ENCODE data around the gene TEX264.

TEX264 gene

DNA sequence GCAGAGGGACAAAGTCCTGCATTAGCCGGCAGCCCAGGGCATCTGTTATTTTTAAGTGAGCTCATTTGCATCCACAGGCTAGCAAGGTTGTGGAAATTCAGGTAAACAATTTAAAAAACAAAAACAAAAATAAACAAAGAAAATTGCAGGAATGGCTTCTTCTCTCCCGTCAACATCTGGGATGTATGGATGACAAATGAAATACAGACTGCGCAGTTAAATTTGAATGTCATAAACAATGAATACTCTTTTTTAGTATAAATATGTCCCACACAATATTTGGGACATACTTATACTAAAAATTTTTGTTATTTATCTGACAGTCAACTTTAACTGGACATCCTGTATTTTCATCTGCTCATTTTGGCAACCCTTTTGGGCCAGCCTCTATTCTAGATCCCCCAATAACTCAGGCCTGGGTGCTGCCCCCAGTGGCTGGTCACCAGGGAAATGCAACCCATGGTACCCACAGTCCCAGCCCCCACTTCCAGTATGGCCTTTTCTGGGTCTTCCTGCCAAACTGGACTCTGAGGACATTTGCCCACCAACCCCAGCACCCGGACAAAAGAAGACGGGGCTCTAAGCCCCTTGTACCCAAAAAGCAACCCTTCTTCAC is 48.5 kb downstream of the TEX264 start:
- Histone ChIP-seq H3K4me3 (ENCODE audit: low read depth, low read length, poor library complexity, severe bottlenecking) (no peak overlapping the region), H3K27ac (ENCODE audit: low read depth, low read length, poor library complexity, severe bottlenecking) (no peak overlapping the region), H4K20me1 (ENCODE audit: insufficient read depth, low read length) (no peaks in the 10 kb centered on the region), H3K4me1 (ENCODE audit: insufficient read depth, low read length, severe bottlenecking) (no peaks in the 10 kb centered on the region), H3K36me3 (ENCODE audit: insufficient read depth, low read length) (no peaks in the 10 kb centered on the region), H3F3A (ENCODE audit: insufficient read depth, low read length) (no peaks in the 10 kb centered on the region), H3K4me2 (ENCODE audit: low read length) (no peak overlapping the region), H3K9me2 (ENCODE audit: low read depth, low read length) (no peaks in the 10 kb centered on the region), H3K9ac (ENCODE audit: low read length) (no peak overlapping the region), H3K9me3 (ENCODE audit: low read length) (no peaks in the 10 kb centered on the region), H2AFZ (ENCODE audit: low read length) (no peak overlapping the region), H3K27me3 (ENCODE audit: insufficient read depth, low read length) (no peaks in the 10 kb centered on the region), H3K79me2 (ENCODE audit: insufficient read depth, low read length) (no peaks in the 10 kb centered on the region)
- TF ChIP-seq EZH2 (IDR thresholded peaks at IDR 0.05; ENCODE audit: borderline replicate concordance, low read length), result no peak
- TF ChIP-seq, protein P1, sequence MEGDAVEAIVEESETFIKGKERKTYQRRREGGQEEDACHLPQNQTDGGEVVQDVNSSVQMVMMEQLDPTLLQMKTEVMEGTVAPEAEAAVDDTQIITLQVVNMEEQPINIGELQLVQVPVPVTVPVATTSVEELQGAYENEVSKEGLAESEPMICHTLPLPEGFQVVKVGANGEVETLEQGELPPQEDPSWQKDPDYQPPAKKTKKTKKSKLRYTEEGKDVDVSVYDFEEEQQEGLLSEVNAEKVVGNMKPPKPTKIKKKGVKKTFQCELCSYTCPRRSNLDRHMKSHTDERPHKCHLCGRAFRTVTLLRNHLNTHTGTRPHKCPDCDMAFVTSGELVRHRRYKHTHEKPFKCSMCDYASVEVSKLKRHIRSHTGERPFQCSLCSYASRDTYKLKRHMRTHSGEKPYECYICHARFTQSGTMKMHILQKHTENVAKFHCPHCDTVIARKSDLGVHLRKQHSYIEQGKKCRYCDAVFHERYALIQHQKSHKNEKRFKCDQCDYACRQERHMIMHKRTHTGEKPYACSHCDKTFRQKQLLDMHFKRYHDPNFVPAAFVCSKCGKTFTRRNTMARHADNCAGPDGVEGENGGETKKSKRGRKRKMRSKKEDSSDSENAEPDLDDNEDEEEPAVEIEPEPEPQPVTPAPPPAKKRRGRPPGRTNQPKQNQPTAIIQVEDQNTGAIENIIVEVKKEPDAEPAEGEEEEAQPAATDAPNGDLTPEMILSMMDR (IDR thresholded peaks at IDR 0.05; ENCODE audit: low read length), result no peak

DNA sequence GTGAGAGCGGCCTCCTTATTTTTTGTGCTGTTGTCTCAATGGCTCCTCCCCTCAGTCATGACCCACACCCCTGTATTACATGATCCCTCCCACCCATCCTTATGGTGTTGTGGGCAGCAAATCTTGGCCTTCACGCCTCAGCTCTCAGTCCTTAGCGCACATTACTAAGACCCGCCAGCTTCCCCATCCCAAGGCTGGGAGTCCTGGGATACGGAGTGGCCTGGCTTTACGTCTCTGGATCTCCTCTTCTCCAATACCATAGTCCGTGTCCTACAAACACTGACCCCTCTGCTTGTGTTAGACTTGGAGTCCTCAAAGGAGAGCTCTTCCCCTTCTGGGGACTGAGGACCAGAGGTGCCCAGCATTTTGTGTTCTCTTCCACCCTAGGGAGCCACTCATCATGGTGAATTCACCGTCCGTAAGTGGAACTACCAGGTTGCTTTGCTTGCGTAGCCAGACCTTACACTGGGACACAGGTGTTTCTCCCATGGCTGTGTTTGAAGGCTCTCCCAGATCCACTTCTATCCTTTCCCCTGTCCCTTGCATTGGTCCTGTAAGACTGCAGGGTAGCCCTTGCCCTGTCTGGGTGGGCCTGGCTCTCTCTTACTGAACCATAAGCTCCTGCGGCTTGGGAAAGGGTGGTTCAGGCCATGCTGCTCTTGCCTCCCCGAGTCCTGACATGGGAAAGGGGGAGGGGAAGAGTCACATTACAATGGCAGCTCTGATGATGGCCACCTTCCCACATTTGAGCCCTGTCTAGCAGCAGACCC is 49.4 kb downstream of the TEX264 start:
- Histone ChIP-seq H2AFZ (ENCODE audit: low read length) (no peak overlapping the region), H3K4me3 (ENCODE audit: low read depth, low read length, poor library complexity, severe bottlenecking) (no peak overlapping the region), H3K27me3 (ENCODE audit: insufficient read depth, low read length) (no peaks in the 10 kb centered on the region), H4K20me1 (ENCODE audit: insufficient read depth, low read length) (no peaks in the 10 kb centered on the region), H3K36me3 (ENCODE audit: insufficient read depth, low read length) (no peaks in the 10 kb centered on the region), H3K79me2 (ENCODE audit: insufficient read depth, low read length) (no peaks in the 10 kb centered on the region), H3K4me2 (ENCODE audit: low read length) (no peak overlapping the region), H3F3A (ENCODE audit: insufficient read depth, low read length) (no peaks in the 10 kb centered on the region), H3K9me2 (ENCODE audit: low read depth, low read length) (no peaks in the 10 kb centered on the region), H3K9me3 (ENCODE audit: low read length) (no peaks in the 10 kb centered on the region), H3K27ac (ENCODE audit: low read depth, low read length, poor library complexity, severe bottlenecking) (no peak overlapping the region), H3K9ac (ENCODE audit: low read length) (no peak overlapping the region), H3K4me1 (ENCODE audit: insufficient read depth, low read length, severe bottlenecking) (no peaks in the 10 kb centered on the region)
- TF ChIP-seq, protein P1 (IDR thresholded peaks at IDR 0.05; ENCODE audit: low read length), result no peak
- no peak for TF ChIP-seq EZH2 (IDR thresholded peaks at IDR 0.05; ENCODE audit: borderline replicate concordance, low read length)

DNA sequence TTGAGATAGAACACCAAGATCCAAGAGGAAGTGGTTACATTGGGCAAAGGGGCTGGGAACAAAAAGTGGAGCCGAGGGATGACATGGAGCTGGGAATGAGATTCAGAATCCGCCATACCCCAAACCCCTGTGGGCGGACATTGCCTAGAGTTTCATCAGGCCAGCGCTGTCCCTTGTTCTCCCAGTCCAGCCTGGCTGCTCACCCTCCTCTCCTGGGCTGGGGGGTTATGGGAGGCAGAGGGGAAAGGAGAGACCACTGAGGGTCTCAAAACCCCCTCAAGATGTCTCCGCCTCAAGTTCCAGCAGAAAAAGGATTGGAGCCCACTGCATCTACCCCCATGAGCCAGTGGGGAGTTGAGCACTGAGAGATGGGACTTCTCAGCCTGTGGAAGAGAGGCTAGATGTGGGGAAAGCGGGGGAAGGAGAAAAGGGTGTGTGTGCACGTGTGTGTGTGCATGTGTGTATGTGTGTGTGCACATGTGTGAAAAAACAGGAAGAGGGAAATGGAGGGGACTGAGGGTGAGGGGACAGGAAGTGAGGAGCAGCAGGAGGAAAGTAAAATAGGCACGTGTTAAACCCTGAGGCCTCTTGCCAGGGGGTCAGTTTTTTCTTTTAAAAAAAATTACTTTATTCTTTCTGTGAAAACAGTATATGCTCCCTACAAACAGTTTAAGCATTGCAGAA is 50.2 kb downstream of the TEX264 start:
- Histone ChIP-seq H4K20me1 (ENCODE audit: insufficient read depth, low read length) (no peaks in the 10 kb centered on the region), H3K4me2 (ENCODE audit: low read length) (no peak overlapping the region), H3K27me3 (ENCODE audit: insufficient read depth, low read length) (no peaks in the 10 kb centered on the region), H3K4me3 (ENCODE audit: low read depth, low read length, poor library complexity, severe bottlenecking) (no peak overlapping the region), H3K36me3 (ENCODE audit: insufficient read depth, low read length) (no peaks in the 10 kb centered on the region), H3K9ac (ENCODE audit: low read length) (no peak overlapping the region), H3F3A (ENCODE audit: insufficient read depth, low read length) (no peaks in the 10 kb centered on the region), H3K9me3 (ENCODE audit: low read length) (no peaks in the 10 kb centered on the region), H3K4me1 (ENCODE audit: insufficient read depth, low read length, severe bottlenecking) (no peaks in the 10 kb centered on the region), H3K27ac (ENCODE audit: low read depth, low read length, poor library complexity, severe bottlenecking) (no peak overlapping the region), H3K9me2 (ENCODE audit: low read depth, low read length) (no peaks in the 10 kb centered on the region), H2AFZ (ENCODE audit: low read length) (no peak overlapping the region), H3K79me2 (ENCODE audit: insufficient read depth, low read length) (no peaks in the 10 kb centered on the region)
- no peak for TF ChIP-seq EZH2 (IDR thresholded peaks at IDR 0.05; ENCODE audit: borderline replicate concordance, low read length)
- TF ChIP-seq, protein P1 (IDR thresholded peaks at IDR 0.05; ENCODE audit: low read length), result no peak
